K562 (cell line): ENCODE results near the gene TP53I13. TPM values are rescaled to one million over a fixed set of nuclear protein-coding genes. Genes with fewer than 3 reads are reported as not detected.

ENCODE experiments used
- ATAC-seq: fragments of 200-7000 bp; cut with Tn5 transposase; 3 replicates; pipeline ENCODE4 v1.9.1; 2020; ENCODE audit warnings: moderate library complexity
- BruUV-seq: library from RNA; stranded (reverse); fragments of 400-500 nt; replicated peaks from 2 replicates; lab custom pipeline; 2021; lab: Mats Ljungman, UMichigan
- CTCF ChIA-PET: fragments of 300-600 bp; formaldehyde crosslinking; extraction: SDS; loops from one replicate; lab custom pipeline; 2021; ENCODE audit warnings: low intra/inter-chr PET ratio; lab: Yijun Ruan, JAX
- POLR2A ChIA-PET: fragments of 300-600, 350-650 bp; sonication (Branson Sonifier 250); formaldehyde crosslinking; extraction: SDS; loops from one replicate; lab custom pipeline; 2021; ENCODE audit warnings: antibody characterized with exemption, inconsistent platforms; lab: Yijun Ruan, JAX
- DNase-seq, 4 experiments: peaks; one replicate each; pipeline versions ENCODE4 v3.0.0 to v3.0.0-alpha.2; 2011 to 2018; ENCODE audit warnings: low spot score in 3 of 4, mixed read lengths in 3 of 4; ENCODE audit errors: extremely low read depth in 1 of 4
- FAIRE-seq: peaks from 2 replicates; lab custom pipeline; 2011; peaks lifted over from hg19 to GRCh38; lab: Jason Lieb, UNC
- H2AFZ ChIP-seq: 2 replicates; pipeline ENCODE4 v1.6.0; 2011; ENCODE audit warnings: low read depth, low read length, control low read depth, inconsistent platforms
- H3K27ac ChIP-seq: fragments of 200-600 bp; 3 replicates; pipeline ENCODE4 v1.8.0; 2011; ENCODE audit warnings: low read depth, mild to moderate bottlenecking, control low read depth, inconsistent platforms, low read length, moderate library complexity, mixed read lengths; ENCODE audit errors: extremely low read depth
- H3K27me3 ChIP-seq, 2 experiments: fragments of 300-600 bp in 1 of 2; 2 replicates in 1 of 2; 3 replicates in 1 of 2; pipeline versions ENCODE4 v1.6.0 to v1.8.0; 2011; ENCODE audit warnings: inconsistent platforms in 2 of 2, low read length in 2 of 2, mild to moderate bottlenecking in 1 of 2, mixed read lengths in 1 of 2, moderate library complexity in 1 of 2; ENCODE audit not compliant: control insufficient read depth in 2 of 2, insufficient read depth in 2 of 2
- H3K36me3 ChIP-seq: fragments of 300-600 bp; 3 replicates; pipeline ENCODE4 v1.8.0; 2011; ENCODE audit warnings: mild to moderate bottlenecking, low read length, inconsistent platforms; ENCODE audit not compliant: control insufficient read depth, insufficient read depth
- H3K4me1 ChIP-seq, 2 experiments: fragments of 200-600 bp in 1 of 2; replicated peaks in 1 of 2; 2 replicates in 1 of 2; 3 replicates in 1 of 2; pipeline versions ENCODE4 v1.5.1 to v1.8.0; 2011; ENCODE audit warnings: inconsistent platforms in 2 of 2, low read length in 2 of 2, mild to moderate bottlenecking in 1 of 2, mixed read lengths in 1 of 2, moderate library complexity in 1 of 2; ENCODE audit not compliant: control insufficient read depth in 2 of 2, insufficient read depth in 2 of 2
- H3K4me2 ChIP-seq: 2 replicates; pipeline ENCODE4 v1.6.1; 2011; ENCODE audit warnings: low read length, control low read depth, inconsistent platforms, mixed read lengths; ENCODE audit not compliant: insufficient read depth
- H3K4me3 ChIP-seq: fragments of 200-600 bp; sonication (generic), shearing (Covaris generic); 2 replicates; pipeline ENCODE4 v1.5.1; 2016; ENCODE audit warnings: control low read depth, inconsistent platforms
- H3K79me2 ChIP-seq: fragments of 200-600 bp; 3 replicates; pipeline ENCODE4 v1.8.0; 2011; ENCODE audit warnings: low read length, inconsistent platforms; ENCODE audit not compliant: control insufficient read depth, insufficient read depth
- H3K9ac ChIP-seq, 2 experiments: 2 replicates each; pipeline versions ENCODE4 v1.6.0 to v1.6.1; 2011; ENCODE audit warnings: low read depth in 2 of 2, low read length in 2 of 2, control low read depth in 1 of 2, inconsistent platforms in 1 of 2, mild to moderate bottlenecking in 1 of 2, mixed read lengths in 1 of 2; ENCODE audit not compliant: insufficient read depth in 1 of 2
- H3K9me1 ChIP-seq: one replicate; pipeline ENCODE4 v1.6.0; 2011; ENCODE audit warnings: inconsistent platforms, mild to moderate bottlenecking, low read length, moderate library complexity; ENCODE audit not compliant: control insufficient read depth, insufficient read depth
- H3K9me3 ChIP-seq: replicated peaks from 2 replicates; pipeline ENCODE4 v1.5.1; 2011; ENCODE audit warnings: low read depth, low read length, inconsistent platforms; ENCODE audit not compliant: control insufficient read depth, insufficient read depth
- H4K20me1 ChIP-seq: replicated peaks from 2 replicates; pipeline ENCODE4 v1.6.1; 2011; ENCODE audit warnings: low read length, inconsistent platforms, mixed read lengths; ENCODE audit not compliant: control insufficient read depth, insufficient read depth
- BDP1 ChIP-seq: IDR thresholded peaks from 3 replicates; pipeline ENCODE4 v1.6.1; 2011; ENCODE audit not compliant: insufficient read length, insufficient read depth
- MAFF ChIP-seq: IDR thresholded peaks from 2 replicates; pipeline ENCODE4 v1.6.1; 2012; ENCODE audit warnings: low read length, improper control_type of control experiment
- STAT5A ChIP-seq: IDR thresholded peaks from 2 replicates; pipeline ENCODE4 v1.6.1; 2012; ENCODE audit warnings: low read length, inconsistent platforms, borderline replicate concordance
- ZNF263 ChIP-seq: sonication (generic); formaldehyde crosslinking; IDR thresholded peaks from 2 replicates; pipeline ENCODE4 v1.8.0; 2022; ENCODE audit warnings: mild to moderate bottlenecking, missing genetic modification reagents, borderline replicate concordance
- WGBS: fragments of 100-300 bp; shearing (Covaris generic); methylation state at CpG from one replicate; pipeline ENCODE4 v1.1.6; 2016; ENCODE audit warnings: low coverage, mixed read lengths; ENCODE audit not compliant: insufficient coverage; ENCODE audit errors: missing lambda C conversion rate; 5-methylcytosine and 5-hydroxymethylcytosine counted together
- in situ Hi-C: fragments of 300-500 bp; cut with MboI; formaldehyde crosslinking; loops from 4 replicates; pipeline ENCODE4 v1.15.0; 2018; ENCODE audit warnings: inconsistent platforms, mixed read lengths
- intact Hi-C: fragments of 100-400 bp; cut with micrococcal nuclease; formaldehyde crosslinking; loops from 2 replicates; pipeline ENCODE4 v1.14.2; 2022
- polyA plus RNA-seq, 8 experiments: library from polyadenylated mRNA; depleted of rRNA in 4 of 8; stranded (reverse) in 5 of 8; unstranded in 3 of 8; fragments of >200 nt; fragmentation: Nextera tagmentation in 2 of 8; fragmentation: Illumina TruSeq in 1 of 8; extraction: Ambion mirVana in 2 of 8; extraction: Trizol in 1 of 8; gene quantifications; 2 replicates each; pipeline versions ENCODE4 v1.2.1 to v1.2.3, GENCODE V29; 2011 to 2014; ENCODE audit warnings: inconsistent platforms in 1 of 8, missing spikeins in 1 of 8
- total RNA-seq, 7 experiments: library from RNA; depleted of rRNA in 6 of 7; stranded (reverse); fragments of >200 nt in 6 of 7; fragmentation: Illumina TruSeq in 2 of 7; extraction: Trizol in 2 of 7; gene quantifications; 2 replicates each; pipeline versions ENCODE4 v1.2.1 to v1.2.3, GENCODE V29; 2011 to 2021; ENCODE audit warnings: low replicate concordance in 1 of 7

TP53I13 gene
- total and polyA plus RNA-seq, 9 of the 15 experiments (the other 6 are each of a cell fraction or from before 2014, with no cell fraction given), result 0.08 to 28.3 (median 9.1) TPM

- Histone ChIP-seq H3K4me1 (peaks cover 8 to 17% of the 10 kb centered on the region in 2 experiments; a peak in 4 of 5 replicates), H3K27ac (no peak overlapping the region), H2AFZ (no peak overlapping the region), H3K4me3 (no peak overlapping the region), H3K9ac (0 out of 4 replicates have a peak overlapping the region, but pooled peaks of 1 of the 2 experiments have one; percentile 3), H3K9me1 (no peaks in the 10 kb centered on the region), H3K36me3 (no peaks in the 10 kb centered on the region), H3K4me2 (no peak overlapping the region), H3K27me3 (peaks cover 10 to 13% of the 10 kb centered on the region in 2 experiments; a peak in 4 of 5 replicates), H3K9me3 (no peaks in the 10 kb centered on the region), H4K20me1 (peaks cover 19% of the 10 kb centered on the region), H3K79me2 (no peaks in the 10 kb centered on the region)
- no peak for FAIRE-seq
- DNase-seq, result no peak
- WGBS, result 46% methylated on average over 16 of the region's 17 CpGs
- in situ Hi-C loops, result no loop called here
- TF ChIP-seq BDP1 (no peak), MAFF (no peak), ZNF263 (no peak), STAT5A (no peak)
- intact Hi-C loops, result no loop called here
- ChIA-PET POLR2A (interaction anchor here (0.6 to 0.9 kb wide), 4 partner anchors 13 to 197 kb away, joined by 3 to 7 read pairs (median 4); no protein-coding TSS in a partner anchor), CTCF (no interaction called here)
- no TSS peak for BruUV-seq
- no peak for ATAC-seq
Measured at GRCh38 chr17:29561554-29562517, 6.7 kb upstream of the TP53I13 start.
